GM12878 (cell line): Measurements from ENCODE around the gene PTP4A1. TPM values are rescaled to one million over a fixed set of nuclear protein-coding genes. Genes with fewer than 3 reads are reported as not detected.

Experiments used
- ATAC-seq: fragments of 200-7000 bp; cut with Tn5 transposase; 3 replicates; pipeline ENCODE4 v1.9.1; 2020; ENCODE audit warnings: mild to moderate bottlenecking, moderate library complexity
- BruUV-seq: library from RNA; stranded (reverse); fragments of 400-500 nt; replicated peaks from 2 replicates; lab custom pipeline; 2021; lab: Mats Ljungman, UMichigan
- CTCF ChIA-PET: fragments of 300-600 bp; sonication (Branson Sonifier 250); formaldehyde crosslinking; extraction: SDS; loops from one replicate; lab custom pipeline; 2021; ENCODE audit warnings: inconsistent platforms; lab: Yijun Ruan, JAX
- POLR2A ChIA-PET: fragments of 350-600 bp; formaldehyde crosslinking; extraction: SDS; loops from one replicate; lab custom pipeline; 2021; ENCODE audit warnings: inconsistent platforms; lab: Charles Lee
- RAD21 ChIA-PET: fragments of 300-600 bp; sonication (Branson Sonifier 250); formaldehyde crosslinking; loops from one replicate; lab custom pipeline; 2023; ENCODE audit warnings: antibody characterized with exemption; ENCODE audit not compliant: unreplicated experiment; lab: Charles Lee
- SMC1A ChIA-PET: fragments of 300-600 bp; sonication (Branson Sonifier 250); formaldehyde crosslinking; loops from one replicate; lab custom pipeline; 2023; ENCODE audit not compliant: unreplicated experiment, uncharacterized antibody; lab: Charles Lee
- DNase-seq: peaks from one replicate; pipeline ENCODE4 v3.0.0-alpha.2; 2011; ENCODE audit warnings: low read depth, low spot score
- FAIRE-seq: peaks from 3 replicates; lab custom pipeline; 2011; peaks lifted over from hg19 to GRCh38; lab: Jason Lieb, UNC
- H2AFZ ChIP-seq: 2 replicates; pipeline ENCODE4 v1.6.0; 2011; ENCODE audit warnings: low read depth, low read length, control low read depth; ENCODE audit not compliant: control insufficient read depth
- H3K27ac ChIP-seq: 2 replicates; pipeline ENCODE4 v1.5.1; 2011; ENCODE audit warnings: control low read depth; ENCODE audit not compliant: control insufficient read depth, insufficient read depth
- H3K27me3 ChIP-seq, 2 experiments: replicated peaks in 1 of 2; 2 replicates each; pipeline versions ENCODE4 v1.6.0 to v1.6.1; 2011; ENCODE audit warnings: low read length in 1 of 2; ENCODE audit not compliant: control insufficient read depth in 2 of 2, insufficient read depth in 2 of 2
- H3K36me3 ChIP-seq, 2 experiments: 2 replicates each; pipeline ENCODE4 v1.5.1; 2011; ENCODE audit warnings: low read length in 1 of 2; ENCODE audit not compliant: control insufficient read depth in 2 of 2, insufficient read depth in 2 of 2
- H3K4me1 ChIP-seq: 2 replicates; pipeline ENCODE4 v1.6.1; 2011; ENCODE audit warnings: mild to moderate bottlenecking, low read length, moderate library complexity, mixed read lengths; ENCODE audit not compliant: control insufficient read depth, insufficient read depth
- H3K4me2 ChIP-seq: 2 replicates; pipeline ENCODE4 v1.6.0; 2011; ENCODE audit warnings: control low read depth; ENCODE audit not compliant: control insufficient read depth, insufficient read depth
- H3K4me3 ChIP-seq: fragments of 200-600 bp; sonication (generic); 2 replicates; pipeline ENCODE4 v1.5.1; 2016
- H3K79me2 ChIP-seq: 2 replicates; pipeline ENCODE4 v1.6.0; 2011; ENCODE audit warnings: low read length; ENCODE audit not compliant: control insufficient read depth, insufficient read depth
- H3K9ac ChIP-seq: 2 replicates; pipeline ENCODE4 v1.8.0; 2011; ENCODE audit warnings: low read length, control low read depth, mixed read lengths; ENCODE audit not compliant: control insufficient read depth, insufficient read depth
- H3K9me3 ChIP-seq: replicated peaks from 3 replicates; pipeline ENCODE4 v1.5.1; 2011; ENCODE audit warnings: mild to moderate bottlenecking, low read length; ENCODE audit not compliant: control insufficient read depth, insufficient read depth
- H4K20me1 ChIP-seq: 2 replicates; pipeline ENCODE4 v1.6.0; 2011; ENCODE audit not compliant: control insufficient read depth, insufficient read depth
- JUND ChIP-seq: IDR thresholded peaks from 2 replicates; pipeline ENCODE4 v1.6.1; 2012; ENCODE audit warnings: low read depth, mild to moderate bottlenecking, low read length, improper control_type of control experiment, moderate library complexity
- MYB ChIP-seq: fragments of 150-350 bp; IDR thresholded peaks from 2 replicates; pipeline ENCODE4 v1.6.1; 2014; ENCODE audit warnings: mild to moderate bottlenecking, low read depth, low read length, borderline replicate concordance
- WGBS: methylation state at CpG from one replicate; pipeline ENCODE4 v1.1.6; 2016; ENCODE audit warnings: low lambda C conversion rate; ENCODE audit not compliant: insufficient replicate concordance, insufficient coverage; ENCODE audit errors: missing lambda C conversion rate; 5-methylcytosine and 5-hydroxymethylcytosine counted together
- in situ Hi-C: fragments of 300-500 bp; cut with MboI; formaldehyde crosslinking; loops from 9 replicates; pipeline ENCODE4 v1.14.3; 2018; ENCODE audit warnings: mixed read lengths
- intact Hi-C: fragments of 100-400 bp; cut with micrococcal nuclease; formaldehyde crosslinking; loops from one replicate; pipeline ENCODE4 v1.14.2; 2022; ENCODE audit not compliant: unreplicated experiment
- polyA plus RNA-seq, 11 experiments: library from polyadenylated mRNA; depleted of rRNA in 4 of 11; unstranded in 6 of 11; stranded (reverse) in 5 of 11; fragments of >200 nt; fragmentation: Nextera tagmentation in 4 of 11; fragmentation: Illumina TruSeq in 1 of 11; extraction: Ambion mirVana in 4 of 11; extraction: Trizol in 1 of 11; gene quantifications; 1 replicate in 1 of 11; 2 replicates in 10 of 11; pipeline versions ENCODE4 v1.2.1 to v1.2.3, GENCODE V29; 2011 to 2016; ENCODE audit warnings: inconsistent platforms in 2 of 11, missing spikeins in 2 of 11, low read depth in 1 of 11
- total RNA-seq, 4 experiments: library from RNA; depleted of rRNA in 3 of 4; stranded (reverse); fragments of >200 nt in 3 of 4; fragmentation: Illumina TruSeq in 1 of 4; extraction: Trizol in 1 of 4; gene quantifications; 2 replicates each; pipeline versions ENCODE4 v1.2.1 to v1.2.3, GENCODE V29; 2013 to 2021

The PTP4A1 gene
- total and polyA plus RNA-seq, 10 of the 15 experiments (the other 5 are each of a cell fraction or from before 2014, with no cell fraction given), result 8.5 to 190 (median 46.4) TPM; not detected in 2

DNA sequence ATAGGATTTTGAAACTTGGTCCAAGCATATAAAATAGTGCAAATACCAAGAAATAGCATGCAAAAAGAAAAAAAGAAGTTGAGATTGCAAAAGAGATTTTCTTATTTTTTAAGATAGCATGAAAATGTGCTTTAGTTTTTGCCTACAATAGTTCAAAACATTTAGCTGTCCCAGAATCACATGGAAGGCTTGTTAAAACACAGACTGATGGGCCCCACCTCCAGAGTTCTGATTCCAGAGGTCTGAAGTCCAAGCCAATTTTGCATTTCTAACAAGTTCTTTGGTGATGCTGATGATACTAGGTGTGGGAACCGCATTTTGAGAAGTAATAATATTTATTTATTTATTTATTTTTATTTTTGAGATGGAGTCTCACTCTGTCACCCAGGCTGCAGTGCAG lies 33.7 kb upstream of the PTP4A1 start:
- Histone ChIP-seq H3K27me3 (no peaks in the 10 kb centered on the region), H2AFZ (no peak overlapping the region), H3K4me1 (peaks cover 9% of the 10 kb centered on the region), H3K9ac (no peak overlapping the region), H3K4me2 (no peak overlapping the region), H3K27ac (no peak overlapping the region), H3K36me3 (no peaks in the 10 kb centered on the region), H4K20me1 (no peaks in the 10 kb centered on the region), H3K9me3 (no peaks in the 10 kb centered on the region), H3K4me3 (no peak overlapping the region), H3K79me2 (no peaks in the 10 kb centered on the region)
- BruUV-seq, result no TSS peak
- FAIRE-seq, result no peak
- CTCF ChIA-PET, result interaction anchor here (0.6 to 2.0 kb wide), 4 partner anchors 13 to 186 kb away, joined by 3 to 8 read pairs (median 4); no protein-coding TSS in a partner anchor
- POLR2A ChIA-PET, result interaction anchor here (0.6 kb wide), 2 partner anchors 9 to 135 kb away, joined by 3 to 6 read pairs; no protein-coding TSS in a partner anchor
- 90% methylated on average over 1 of the region's 1 CpG for WGBS
- no peak for DNase-seq
- in situ Hi-C loops (no loop called here), intact Hi-C loops (no loop called here)
- no peak for TF ChIP-seq MYB
- RAD21 ChIA-PET, result interaction anchor here (0.8 to 1.7 kb wide), 4 partner anchors 19 to 186 kb away, joined by 3 to 9 read pairs (median 4); no protein-coding TSS in a partner anchor
- SMC1A ChIA-PET, result interaction anchor here (0.6 to 3.6 kb wide), 10 partner anchors 11 to 186 kb away, joined by 3 to 20 read pairs (median 5); no protein-coding TSS in a partner anchor
- no peak for ATAC-seq

DNA sequence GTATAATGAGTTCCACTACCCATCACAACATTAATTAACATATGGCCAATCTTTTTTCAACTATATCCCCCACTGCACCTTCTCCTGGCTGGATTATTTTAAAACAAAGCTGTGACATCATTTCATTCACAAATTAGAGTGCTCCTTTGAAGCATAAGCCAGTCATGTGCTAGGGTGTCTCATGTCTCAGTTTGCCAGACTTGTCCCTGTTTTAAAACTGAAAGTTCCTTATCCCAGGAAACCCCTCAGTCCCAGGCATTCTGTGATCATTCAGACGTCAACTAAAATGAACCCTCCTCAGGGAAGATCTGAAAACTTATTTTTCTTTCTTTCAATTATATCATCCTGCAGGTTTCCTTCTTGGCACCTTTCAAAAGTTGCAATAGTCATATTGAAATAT lies 29.3 kb upstream of the PTP4A1 start:
- no peak for FAIRE-seq

More for the DNA sequence above, 29.3 kb upstream of the PTP4A1 start:
- Histone ChIP-seq H3K4me1 (no peaks in the 10 kb centered on the region), H3K36me3 (no peaks in the 10 kb centered on the region), H3K9ac (no peak overlapping the region), H4K20me1 (no peaks in the 10 kb centered on the region), H3K79me2 (no peaks in the 10 kb centered on the region), H3K4me3 (no peak overlapping the region), H2AFZ (no peak overlapping the region), H3K9me3 (no peaks in the 10 kb centered on the region), H3K4me2 (no peak overlapping the region), H3K27ac (no peak overlapping the region), H3K27me3 (no peaks in the 10 kb centered on the region)
- ChIA-PET POLR2A (interaction anchor here (1.5 kb wide), 1 partner anchor 21 kb away, joined by 3 read pairs; no protein-coding TSS in a partner anchor), SMC1A (interaction anchor here (1.2 kb wide), 1 partner anchor 14 kb away, joined by 3 read pairs; no protein-coding TSS in a partner anchor), RAD21 (interaction anchor here (0.6 kb wide), 1 partner anchor 13 kb away, joined by 3 read pairs; no protein-coding TSS in a partner anchor), CTCF (interaction anchor here (0.7 to 1.0 kb wide), 2 partner anchors 30 to 38 kb away, joined by 3 read pairs; no protein-coding TSS in a partner anchor)
- BruUV-seq, result no TSS peak
- 32% methylated on average over 1 of the region's 1 CpG for WGBS
- in situ Hi-C loops, result no loop called here
- TF ChIP-seq JUND, result no peak
- ATAC-seq (no peak), DNase-seq (no peak)
- intact Hi-C loops, result no loop called here
